SH-SY5Y (cell line): ENCODE measurements around the gene KIF4A.

Experiments
- GATA2 ChIP-seq: IDR thresholded peaks from 2 replicates; pipeline ENCODE4 v1.6.1; 2011; ENCODE audit warnings: mild to moderate bottlenecking, low read depth, low read length
- GATA3 ChIP-seq: IDR thresholded peaks from 2 replicates; pipeline ENCODE4 v1.6.1; 2011; ENCODE audit warnings: low read depth, mild to moderate bottlenecking, low read length, moderate library complexity

The KIF4A gene

GRCh38 chrX:70423936-70424675 is 134.2 kb downstream of the KIF4A start:
- TF ChIP-seq GATA3 (no peak), GATA2 (no peak)

GRCh38 chrX:70424801-70425200 is 134.9 kb downstream of the KIF4A start:
- TF ChIP-seq GATA2 (no peak), GATA3 (no peak)

- TF ChIP-seq GATA3 (no peak), GATA2 (no peak)
Observed at GRCh38 chrX:70426286-70427278, 136.7 kb downstream of the KIF4A start.

GRCh38 chrX:70427365-70427764 is 137.5 kb downstream of the KIF4A start:
- TF ChIP-seq GATA3 (no peak), GATA2 (no peak)

DNA sequence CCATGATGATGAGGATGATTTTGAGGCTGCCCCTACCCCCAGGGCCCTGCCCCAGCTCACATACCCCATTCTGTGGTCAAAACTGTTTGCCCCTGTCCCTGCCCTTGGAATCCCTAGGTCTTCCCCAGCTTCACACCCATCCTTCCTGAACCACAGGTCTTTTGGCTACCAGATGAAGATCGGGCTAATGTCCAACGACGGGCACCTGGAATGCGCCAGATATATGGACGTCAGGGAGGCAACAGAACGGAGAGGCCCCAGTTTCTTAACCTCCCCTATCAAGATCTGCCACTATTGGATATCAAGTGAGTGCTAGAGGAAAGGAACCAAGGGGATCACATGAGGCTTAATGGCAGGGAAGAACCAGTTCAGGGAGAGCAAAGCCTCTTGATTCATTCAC is 139.9 kb downstream of the KIF4A start:
- TF ChIP-seq GATA2, result no peak
- TF ChIP-seq GATA3, result no peak

- TF ChIP-seq GATA3, result no peak
- no peak for TF ChIP-seq GATA2
Observed at GRCh38 chrX:70432936-70433847, 143.3 kb downstream of the KIF4A start.

- TF ChIP-seq GATA3, result no peak
- TF ChIP-seq GATA2, result no peak
Observed at GRCh38 chrX:70433848-70434351, 144.0 kb downstream of the KIF4A start.

- no peak for TF ChIP-seq GATA2
- no peak for TF ChIP-seq GATA3
Observed at GRCh38 chrX:70434352-70434866, 144.5 kb downstream of the KIF4A start.

DNA sequence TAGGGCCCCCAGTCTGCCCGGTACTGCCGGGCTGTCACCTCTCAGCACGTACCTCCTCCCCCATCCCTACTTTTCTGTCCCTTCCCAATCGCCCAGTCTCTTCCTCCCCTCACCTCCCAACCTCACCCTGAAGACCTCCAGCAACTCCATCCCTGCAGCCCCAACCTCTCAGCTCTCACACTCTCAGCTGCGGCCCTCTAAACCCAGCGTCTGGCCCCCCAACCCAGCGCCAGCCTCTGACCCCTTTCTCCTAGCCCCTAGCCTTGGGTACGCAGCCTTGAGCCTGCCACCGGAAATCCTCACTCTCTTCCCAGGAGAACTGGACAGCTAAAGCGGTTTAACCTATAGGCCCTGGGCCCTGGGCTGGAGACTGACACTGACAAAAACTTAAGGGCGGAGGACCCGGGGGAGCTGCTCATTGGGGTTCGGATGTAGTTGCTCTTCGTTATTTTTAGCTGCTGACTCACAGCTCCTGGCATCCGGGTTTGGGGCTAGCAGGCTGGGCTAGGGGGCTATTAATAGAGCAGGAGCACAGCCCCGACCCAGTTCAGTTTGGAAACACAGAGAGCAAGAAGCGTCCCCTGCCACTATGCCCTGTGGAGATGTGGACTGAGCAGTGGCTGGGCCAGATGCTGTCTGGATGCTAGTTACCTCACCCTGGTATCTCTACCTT is 145.1 kb downstream of the KIF4A start:
- TF ChIP-seq GATA2 (no peak), GATA3 (no peak)

DNA sequence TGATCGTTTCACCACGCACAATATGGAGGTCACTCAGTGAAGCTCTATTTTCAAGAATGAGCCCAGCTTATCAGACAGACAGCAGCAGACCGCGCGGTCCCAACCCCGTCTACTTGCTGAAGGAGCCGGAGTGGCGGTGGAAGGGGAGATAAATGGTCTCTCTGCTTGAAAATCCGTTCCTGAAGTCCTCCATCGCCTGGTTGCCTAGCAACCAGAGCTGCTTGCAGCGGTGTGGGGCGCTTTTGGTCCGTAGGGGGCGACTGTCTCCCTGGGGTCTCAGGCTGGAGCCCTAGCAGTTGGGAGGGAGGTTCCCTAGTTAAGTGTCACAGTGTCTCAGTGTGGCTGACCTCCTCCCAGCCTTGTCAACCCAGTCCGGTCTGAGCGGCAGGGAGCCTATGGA is 146.4 kb downstream of the KIF4A start:
- TF ChIP-seq GATA2 (no peak), GATA3 (no peak)

DNA sequence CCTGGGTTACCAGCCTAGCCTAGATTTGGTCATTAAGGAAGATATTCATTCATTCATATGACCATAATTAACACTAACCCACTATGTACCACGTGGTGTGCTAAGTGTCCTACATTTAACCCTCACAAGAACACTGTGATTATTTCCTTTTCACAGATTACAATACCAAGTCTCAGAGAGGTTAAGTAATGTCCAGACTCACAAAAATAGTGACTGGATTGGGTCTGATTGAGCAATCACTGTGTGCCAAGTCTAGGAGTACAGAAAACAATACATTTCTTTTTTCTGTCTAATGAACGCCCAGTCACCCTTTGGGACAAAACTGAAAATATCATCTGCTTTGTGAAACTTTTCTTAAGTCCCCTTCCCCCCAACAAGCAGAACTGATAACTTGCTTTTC is 147.1 kb downstream of the KIF4A start:
- TF ChIP-seq GATA3 (no peak), GATA2 (no peak)

DNA sequence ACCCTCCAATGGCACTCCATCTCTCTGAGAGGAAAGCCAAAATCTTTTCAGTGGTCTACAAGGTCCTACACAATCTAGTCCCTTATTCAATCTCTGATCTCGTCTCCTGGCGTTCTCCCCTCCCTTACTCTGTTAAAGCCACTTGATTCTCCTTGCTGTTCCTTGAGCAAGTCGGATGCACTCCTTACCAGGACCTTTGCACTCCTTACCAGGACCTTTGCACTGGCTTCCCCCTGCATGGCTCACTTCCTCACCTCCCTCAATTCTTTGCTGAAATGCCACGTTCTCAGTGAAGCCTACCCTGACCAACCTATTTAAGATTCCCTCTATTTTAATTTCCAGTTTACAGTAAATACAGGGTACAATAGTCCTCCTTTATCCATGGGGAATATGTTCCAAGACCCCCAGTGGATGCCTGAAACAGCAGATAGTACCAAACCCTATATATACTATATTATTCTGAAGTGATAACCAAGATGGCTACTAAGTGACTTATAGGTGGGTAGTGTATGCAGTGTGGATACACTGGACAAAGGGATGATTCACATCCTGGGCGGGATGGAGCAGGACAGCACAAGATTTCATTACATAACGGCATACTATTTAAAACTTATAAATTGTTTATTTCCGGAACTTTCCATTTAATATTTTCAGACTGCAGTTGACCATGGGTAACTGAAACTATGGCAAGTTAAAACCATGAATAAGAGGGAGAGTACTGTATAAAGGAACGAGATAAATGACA is 148.2 kb downstream of the KIF4A start:
- no peak for TF ChIP-seq GATA2
- TF ChIP-seq GATA3, result no peak

GRCh38 chrX:70439016-70439415 is 149.1 kb downstream of the KIF4A start:
- no peak for TF ChIP-seq GATA2
